HG02943 (cell line): Measurements from ENCODE around the gene TMEFF2.

Experiments used
- ATAC-seq: cut with Tn5 transposase; IDR thresholded peaks from one replicate; pipeline ENCODE4 v1.9.1; 2021; ENCODE audit warnings: mild to moderate bottlenecking, low read depth, moderate library complexity; ENCODE audit not compliant: unreplicated experiment

The TMEFF2 gene

GRCh38 chr2:192194866-192195547 is at the start of gene TMEFF2:
Gene TMEFF2 (minus strand): TSS chr2:192194933. CDS start chr2:192194524, 409 bp downstream.
- peak; percentile 55 for ATAC-seq

DNA sequence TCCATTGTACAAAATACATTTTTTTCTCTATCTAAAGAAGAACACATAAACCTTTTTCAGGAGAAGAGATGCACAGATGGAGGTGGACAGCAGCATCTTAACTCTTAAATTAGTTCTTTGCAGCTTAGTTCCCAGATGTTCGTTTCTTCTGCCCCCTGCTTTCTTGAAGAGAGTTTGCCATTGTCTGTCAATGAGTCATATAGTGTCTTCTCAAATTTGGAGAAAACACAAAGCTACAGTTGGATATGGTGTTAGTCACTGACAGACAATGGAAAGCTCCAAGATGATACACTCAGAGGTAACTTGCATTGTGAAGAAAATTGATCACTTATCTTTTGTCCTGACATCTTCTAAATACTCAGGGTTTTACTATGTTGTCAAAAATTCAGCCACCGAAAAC is 48.8 kb upstream of the TMEFF2 start:
- ATAC-seq = no peak

DNA sequence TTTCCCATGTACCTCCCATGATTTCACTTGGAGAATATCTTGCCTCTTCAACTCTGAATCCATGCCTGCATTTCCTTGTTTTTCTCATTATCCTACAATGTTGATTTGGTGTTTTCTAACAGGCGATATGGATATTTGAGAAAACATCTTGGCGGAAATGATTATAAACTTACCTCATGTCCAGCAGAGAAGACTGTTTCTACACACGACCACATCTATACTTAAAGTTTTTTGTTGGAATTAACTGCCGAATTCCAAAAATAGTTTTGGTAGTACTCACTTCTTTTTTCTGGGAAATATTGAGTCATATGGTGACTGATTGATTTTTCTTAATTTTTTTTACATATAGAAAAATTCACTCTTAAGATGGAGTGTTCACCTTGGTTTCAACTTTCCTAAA is 41.4 kb upstream of the TMEFF2 start:
- no peak for ATAC-seq

- ATAC-seq = no peak
Observed at GRCh38 chr2:192230889-192231453, 36.2 kb upstream of the TMEFF2 start.

- ATAC-seq = no peak
Observed at GRCh38 chr2:192228685-192229084, 34.0 kb upstream of the TMEFF2 start.

- no peak for ATAC-seq
Observed at GRCh38 chr2:192218970-192219369, 24.2 kb upstream of the TMEFF2 start.

DNA sequence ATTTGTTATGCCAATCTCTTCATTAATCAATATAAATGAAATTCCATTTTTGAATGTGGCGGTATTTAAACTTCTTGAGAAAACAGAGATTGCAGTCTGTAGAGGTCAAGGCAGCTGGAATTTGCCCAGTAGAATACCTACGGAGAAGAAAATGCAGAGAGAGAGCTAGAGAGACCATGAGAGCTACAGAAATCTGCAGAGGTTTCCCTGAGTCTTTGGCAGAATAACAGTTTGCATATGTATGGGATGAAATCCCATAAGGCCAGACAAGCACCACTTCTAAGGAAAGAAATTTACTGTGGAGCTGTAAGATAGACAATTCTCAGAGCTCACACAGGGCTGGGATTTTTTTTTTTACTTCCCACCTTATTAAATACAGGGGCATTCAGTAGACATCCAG is 23.6 kb upstream of the TMEFF2 start:
- no peak for ATAC-seq

GRCh38 chr2:192216336-192216735 is 21.6 kb upstream of the TMEFF2 start:
- ATAC-seq = no peak

DNA sequence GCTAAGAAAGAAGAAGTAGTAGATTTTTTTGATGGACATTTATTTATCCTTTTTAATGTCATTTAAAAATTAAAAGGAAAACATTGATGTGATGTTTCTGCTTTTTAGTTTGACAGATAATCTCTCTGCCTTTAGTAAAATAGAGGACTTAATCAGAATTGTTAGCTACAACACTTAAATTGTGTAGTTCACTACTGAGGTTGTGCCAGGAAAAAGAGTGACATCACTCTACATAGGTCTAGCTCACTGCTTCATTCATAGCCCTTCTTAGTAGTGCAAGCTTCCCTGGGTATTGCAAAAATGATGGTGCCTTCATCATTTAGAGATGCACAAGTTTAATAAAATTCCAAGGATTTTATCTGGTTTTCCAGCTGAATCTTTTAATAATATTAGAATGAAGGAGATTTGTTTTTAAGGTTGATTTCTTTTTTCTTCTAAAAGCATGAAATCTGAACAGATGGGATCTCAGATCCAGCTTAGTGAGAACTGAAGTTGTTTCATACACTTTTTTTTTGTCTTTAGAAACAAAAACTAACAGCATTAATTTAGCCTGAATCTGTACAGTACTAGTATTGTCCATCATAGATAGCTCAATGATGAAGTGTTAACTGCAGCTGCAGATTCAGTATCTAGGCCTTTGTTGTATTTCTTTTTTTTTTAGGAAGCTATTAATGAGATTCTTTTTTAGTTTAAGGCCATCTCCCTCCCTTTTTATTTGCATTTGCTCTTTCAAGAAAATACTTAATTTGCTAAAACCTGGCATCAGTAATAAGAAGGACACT is 20.6 kb upstream of the TMEFF2 start:
- ATAC-seq = no peak

DNA sequence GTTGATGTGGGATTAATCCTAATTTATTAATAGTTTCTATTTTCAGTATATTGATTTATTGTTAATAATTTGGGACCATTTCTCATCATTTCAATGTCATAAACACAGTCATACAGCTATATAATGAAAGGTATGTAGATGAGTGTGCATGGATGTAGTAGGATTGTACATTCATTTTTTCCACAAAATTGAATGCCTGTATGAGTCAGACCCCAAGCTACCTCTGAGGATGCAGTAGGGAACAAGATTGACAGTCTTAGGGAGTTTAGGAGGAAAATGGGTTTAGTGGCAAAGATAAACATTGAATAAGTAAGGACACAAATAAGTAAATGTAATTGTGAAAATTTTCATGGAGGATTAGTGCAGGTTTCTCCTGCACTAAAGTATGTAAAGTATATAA is 14.1 kb upstream of the TMEFF2 start:
- ATAC-seq = no peak

DNA sequence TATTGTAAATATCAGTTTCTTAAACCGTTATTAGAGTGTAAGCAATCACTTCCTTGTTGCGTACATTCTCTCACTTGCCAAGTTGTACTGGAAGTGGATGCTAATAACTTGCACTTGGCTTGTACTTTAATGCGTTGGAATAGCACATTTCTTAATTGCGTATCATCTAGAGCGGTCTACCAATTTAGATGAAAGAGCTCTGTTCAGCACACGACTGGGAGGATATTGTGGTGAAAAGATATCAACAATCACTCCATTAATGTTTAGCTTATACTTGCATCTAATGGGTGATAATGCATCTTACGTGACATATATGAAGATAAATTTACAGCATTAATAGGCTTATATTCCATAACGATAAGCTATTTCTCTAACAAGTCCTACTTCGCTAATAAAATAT is 11.7 kb upstream of the TMEFF2 start:
- no peak for ATAC-seq

DNA sequence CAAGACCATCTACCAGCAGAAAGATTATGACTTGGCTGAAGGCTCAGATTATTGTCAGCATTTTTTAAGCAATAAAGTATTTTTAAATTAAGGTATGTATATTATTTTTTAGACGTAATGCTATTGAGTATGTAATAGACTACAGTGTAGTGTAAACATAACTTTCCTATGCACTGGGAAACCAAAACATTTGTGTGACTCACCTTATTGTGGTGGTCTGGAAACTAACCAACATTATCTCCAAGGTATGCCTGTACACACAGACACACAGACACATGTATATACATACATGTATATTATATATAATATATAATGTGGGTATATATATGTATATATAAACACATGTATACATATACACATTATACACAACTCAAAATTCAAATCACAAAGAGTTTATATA is 9.1 kb upstream of the TMEFF2 start:
- ATAC-seq = no peak

DNA sequence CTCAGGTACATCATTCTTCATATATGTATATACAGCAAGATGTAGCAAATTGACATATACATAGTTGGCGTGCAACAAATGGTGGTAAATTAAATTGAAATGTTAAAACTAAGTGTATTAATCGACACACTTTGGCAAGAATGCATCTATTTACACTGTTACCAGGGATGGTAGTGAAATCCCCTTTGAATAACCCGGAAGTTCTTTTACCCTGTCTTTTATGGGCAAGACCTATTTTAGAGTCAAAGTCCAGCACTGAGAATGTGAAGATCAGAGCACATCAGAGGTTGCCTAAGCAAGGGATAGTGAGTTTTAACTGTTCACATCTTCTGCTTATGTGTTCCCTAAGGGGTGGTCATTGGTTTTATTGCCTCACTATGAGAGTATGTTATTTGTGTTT is 7.6 kb upstream of the TMEFF2 start:
- no peak for ATAC-seq

GRCh38 chr2:192201116-192201515 is 6.4 kb upstream of the TMEFF2 start:
- no peak for ATAC-seq

DNA sequence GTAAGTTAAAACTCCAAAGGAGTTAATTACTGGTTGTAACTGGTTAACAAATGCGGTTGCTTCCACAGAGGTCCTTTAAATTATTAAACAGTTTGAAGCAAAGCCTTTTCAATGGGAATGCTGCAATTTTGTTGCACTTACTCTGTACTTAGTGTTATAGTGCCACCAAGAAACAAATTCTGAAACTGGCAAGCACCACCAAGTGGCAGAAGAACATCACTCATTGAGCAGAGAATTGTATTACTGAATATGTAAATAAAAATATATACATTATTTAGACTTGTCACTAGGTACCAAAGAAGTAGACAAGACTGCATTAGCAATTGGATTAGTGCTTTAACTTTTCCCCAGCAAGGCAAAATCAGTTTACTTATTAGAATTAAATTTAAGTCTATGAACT is 2.6 kb upstream of the TMEFF2 start:
- ATAC-seq = no peak

DNA sequence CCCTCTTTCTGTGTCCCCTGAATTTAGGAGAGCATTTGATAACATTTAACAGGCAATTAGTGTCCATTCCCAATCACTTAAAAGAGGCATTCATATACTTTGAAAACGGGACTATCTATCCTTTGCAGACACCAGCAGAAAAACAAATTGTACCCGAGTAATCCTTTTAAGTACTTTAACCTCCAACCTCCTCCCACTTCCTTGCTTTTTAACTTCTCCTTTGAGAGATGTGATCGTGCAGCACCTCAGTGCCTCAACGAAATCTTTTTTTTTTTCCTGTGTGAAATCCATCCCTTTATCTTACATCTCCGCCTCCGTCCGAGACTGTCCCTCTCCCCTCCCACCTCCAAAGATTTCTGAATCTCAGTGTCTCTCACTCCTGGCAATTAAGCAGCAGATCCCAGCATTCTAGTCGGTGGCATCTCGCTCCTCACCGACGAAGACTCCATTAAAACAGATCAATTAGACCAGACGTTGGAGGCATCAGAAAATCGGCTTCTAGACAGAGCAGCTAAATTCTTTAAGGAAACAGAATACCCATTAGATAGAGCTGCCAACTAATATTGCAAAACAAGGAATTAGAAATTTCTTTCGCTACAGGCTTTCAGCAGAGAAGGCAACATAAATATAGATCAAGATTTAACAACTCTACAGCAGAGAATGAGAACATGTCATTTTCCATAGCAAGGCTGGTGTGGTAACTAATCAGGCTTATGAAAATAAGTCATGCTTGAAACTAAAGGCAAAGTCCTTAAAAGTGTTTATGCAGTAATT is 1.9 kb upstream of the TMEFF2 start:
- ATAC-seq = no peak

DNA sequence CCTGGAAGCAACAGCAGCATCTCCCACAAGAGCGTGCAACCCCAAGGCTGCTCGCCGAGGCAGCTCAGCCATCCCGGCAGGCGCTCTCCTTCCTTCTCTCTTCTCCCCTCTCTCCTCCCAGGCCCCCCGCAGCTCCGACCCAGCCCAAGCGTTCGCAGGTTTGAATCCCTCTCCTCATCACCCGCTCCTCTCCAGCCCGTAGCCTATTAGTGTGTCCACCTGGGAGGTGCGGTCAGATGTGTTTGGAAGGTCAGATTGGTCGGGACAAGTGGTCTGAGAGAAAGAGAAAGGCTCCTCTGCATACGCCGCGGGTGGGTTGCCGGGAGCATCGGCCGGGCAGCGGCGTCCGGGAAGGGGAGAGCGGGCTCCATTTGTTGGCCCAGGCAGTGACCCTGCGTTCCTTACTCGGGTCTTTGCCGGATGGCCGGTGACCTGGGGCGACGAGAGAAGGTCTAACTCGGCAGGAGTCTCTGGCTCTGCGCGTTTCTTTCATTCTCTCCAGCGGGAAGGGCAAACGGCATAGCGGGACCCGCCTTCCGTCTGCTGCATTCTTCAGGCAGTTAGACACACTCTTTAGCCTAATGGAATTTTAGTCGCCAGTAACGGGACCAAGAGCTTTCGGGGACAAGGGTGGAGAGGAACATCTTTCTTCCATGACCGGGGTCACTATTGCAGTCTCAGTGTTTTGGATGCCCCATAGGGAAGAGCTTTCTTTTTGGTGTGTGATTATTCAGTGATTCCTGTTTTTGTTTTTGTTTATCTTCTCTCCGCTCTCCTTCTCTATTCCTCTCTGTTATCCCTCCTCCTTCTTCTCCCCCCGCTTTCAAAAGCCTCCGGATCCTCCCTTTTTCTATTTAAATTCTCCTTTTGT is 1.1 kb upstream of the TMEFF2 start:
- no peak for ATAC-seq

GRCh38 chr2:192194265-192194865 is 368 bp downstream of the TMEFF2 start:
- peak; percentile 16 for ATAC-seq

DNA sequence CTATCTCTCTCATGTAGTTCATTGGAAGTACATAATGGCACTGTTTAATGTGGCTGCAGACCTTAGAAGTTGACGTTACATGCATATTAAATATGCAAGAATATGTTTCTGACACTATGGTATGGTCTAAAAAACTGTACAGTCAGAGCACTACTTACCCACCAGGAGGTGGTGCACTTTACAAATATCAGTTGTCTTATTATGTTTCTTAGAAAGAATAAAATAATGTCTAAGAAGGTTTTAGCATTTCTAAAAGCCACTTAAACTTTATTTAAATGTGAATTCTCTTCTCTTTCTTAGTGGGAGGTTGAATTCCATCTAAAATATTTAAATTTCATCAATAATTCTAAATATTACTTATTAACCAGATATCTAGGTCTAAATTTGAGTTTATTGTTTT is 4.3 kb downstream of the TMEFF2 start:
- ATAC-seq = no peak

DNA sequence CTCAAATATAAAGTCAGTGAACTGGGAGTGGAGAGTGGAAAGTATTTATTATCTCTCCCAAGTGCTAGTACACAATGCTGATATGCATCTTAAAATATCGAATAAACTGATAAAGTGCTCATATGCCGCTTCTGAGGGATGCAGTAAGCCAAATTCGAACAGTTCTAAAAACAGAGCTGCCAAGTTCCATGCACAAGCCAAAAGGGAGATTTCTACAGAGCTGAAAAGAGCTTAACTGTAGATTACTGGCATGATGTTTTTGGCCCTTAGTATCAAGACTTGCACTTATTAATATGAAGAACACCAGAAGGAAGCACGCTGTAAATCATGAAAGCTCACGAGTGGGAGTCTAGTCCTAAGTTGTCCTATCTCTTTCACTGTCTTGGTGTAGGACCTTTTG is 7.9 kb downstream of the TMEFF2 start:
- ATAC-seq = no peak
